Neuronal stem cell (in vitro differentiated cells): ENCODE data around the gene TPI1.
A peak's percentile ranks its signal among the peaks of the same experiment; 100 is the strongest.
"Not testable (repeated sequence)": the region's sequence is repeated elsewhere in the genome, so short reads cannot be mapped to it uniquely, and the experiment has no call there.

Experiments
- DNase-seq: peaks from one replicate; pipeline ENCODE4 v3.0.0-alpha.2; 2013; ENCODE audit warnings: low spot score
- H2AFZ ChIP-seq: one replicate; pipeline ENCODE4 v1.6.1; 2013; ENCODE audit warnings: mild to moderate bottlenecking, low read length, inconsistent platforms
- H2AK5ac ChIP-seq: 2 replicates; pipeline ENCODE4 v1.6.1; 2013; ENCODE audit warnings: low read depth, mild to moderate bottlenecking, inconsistent platforms, low read length, moderate library complexity, mixed read lengths
- H2BK120ac ChIP-seq: 2 replicates; pipeline ENCODE4 v1.6.1; 2013; ENCODE audit warnings: low read depth, mild to moderate bottlenecking, inconsistent platforms, low read length, moderate library complexity, mixed read lengths
- H2BK12ac ChIP-seq: one replicate; pipeline ENCODE4 v1.6.1; 2013; ENCODE audit warnings: low read length, inconsistent platforms
- H2BK15ac ChIP-seq: 2 replicates; pipeline ENCODE4 v1.6.1; 2013; ENCODE audit warnings: mild to moderate bottlenecking, low read length, inconsistent platforms, mixed read lengths
- H2BK5ac ChIP-seq: one replicate; pipeline ENCODE4 v1.6.1; 2013; ENCODE audit warnings: inconsistent platforms, mild to moderate bottlenecking, low read length, moderate library complexity
- H3K14ac ChIP-seq: one replicate; pipeline ENCODE4 v1.6.1; 2013; ENCODE audit warnings: low read length, inconsistent platforms
- H3K18ac ChIP-seq: 2 replicates; pipeline ENCODE4 v1.6.1; 2013; ENCODE audit warnings: low read length, inconsistent platforms
- H3K23ac ChIP-seq: 2 replicates; pipeline ENCODE4 v1.6.1; 2013; ENCODE audit warnings: low read depth, mild to moderate bottlenecking, mixed read lengths, low read length, inconsistent platforms; ENCODE audit not compliant: poor library complexity
- H3K27ac ChIP-seq: replicated peaks from 3 replicates; pipeline ENCODE4 v1.5.1; 2013; ENCODE audit warnings: low read length, inconsistent platforms
- H3K27me3 ChIP-seq, 3 experiments: 2 replicates each; pipeline ENCODE4 v1.6.1; 2013; ENCODE audit warnings: low read length in 3 of 3, mild to moderate bottlenecking in 2 of 3, inconsistent platforms in 1 of 3, low read depth in 1 of 3, mixed read lengths in 1 of 3, moderate library complexity in 1 of 3; ENCODE audit not compliant: control insufficient read depth in 3 of 3, insufficient read depth in 3 of 3
- H3K36me3 ChIP-seq, 2 donors: replicated peaks in 1 of 2; 2 replicates each; pipeline ENCODE4 v1.6.1; 2013; ENCODE audit warnings: low read length in 2 of 2; ENCODE audit not compliant: control insufficient read depth in 2 of 2, insufficient read depth in 2 of 2
- H3K4ac ChIP-seq: 2 replicates; pipeline ENCODE4 v1.6.1; 2013; ENCODE audit warnings: inconsistent platforms, mild to moderate bottlenecking, low read length, moderate library complexity
- H3K4me1 ChIP-seq, 2 donors: 1 replicate in 1 of 2; 2 replicates in 1 of 2; pipeline ENCODE4 v1.6.1; 2013; ENCODE audit warnings: low read length in 2 of 2, low read depth in 1 of 2; ENCODE audit not compliant: control insufficient read depth in 2 of 2, insufficient read depth in 1 of 2
- H3K4me2 ChIP-seq: one replicate; pipeline ENCODE4 v1.6.1; 2013; ENCODE audit warnings: mild to moderate bottlenecking, low read length, inconsistent platforms; ENCODE audit not compliant: insufficient read depth, poor library complexity, severe bottlenecking
- H3K4me3 ChIP-seq, 2 donors: 2 replicates each; pipeline ENCODE4 v1.5.1; 2013; ENCODE audit warnings: low read length in 2 of 2, mild to moderate bottlenecking in 2 of 2, inconsistent platforms in 1 of 2, moderate library complexity in 1 of 2
- H3K79me1 ChIP-seq: one replicate; pipeline ENCODE4 v1.6.1; 2013; ENCODE audit warnings: low read depth, mild to moderate bottlenecking, inconsistent platforms, low read length, moderate library complexity
- H3K9ac ChIP-seq: one replicate; pipeline ENCODE4 v1.6.1; 2013; ENCODE audit warnings: mild to moderate bottlenecking, low read depth, low read length, inconsistent platforms; ENCODE audit not compliant: poor library complexity
- H3K9me3 ChIP-seq, 2 donors: replicated peaks in 1 of 2; 2 replicates each; pipeline versions ENCODE3 to v1.6.1; 2013; ENCODE audit warnings: low read length in 2 of 2, mild to moderate bottlenecking in 2 of 2, inconsistent platforms in 1 of 2, low read depth in 1 of 2, mixed read lengths in 1 of 2, moderate library complexity in 1 of 2; ENCODE audit not compliant: control insufficient read depth in 2 of 2, insufficient read depth in 1 of 2
- H4K8ac ChIP-seq: one replicate; pipeline ENCODE4 v1.6.1; 2013; ENCODE audit warnings: low read depth, mild to moderate bottlenecking, inconsistent platforms, low read length, moderate library complexity
- H4K91ac ChIP-seq: one replicate; pipeline ENCODE4 v1.6.1; 2013; ENCODE audit warnings: low read length, low read depth, mild to moderate bottlenecking, inconsistent platforms; ENCODE audit not compliant: poor library complexity
- WGBS, 2 donors: extraction: QIAGEN DNeasy Blood & Tissue Kit; methylation state at CpG; one replicate each; pipeline ENCODE4 v1.1.7; 2013; ENCODE audit warnings: missing lambda C conversion rate in 2 of 2, mixed read lengths in 1 of 2; ENCODE audit not compliant: insufficient read length in 2 of 2, insufficient replicate concordance in 1 of 2; ENCODE audit errors: extremely low coverage in 2 of 2; 5-methylcytosine and 5-hydroxymethylcytosine counted together

The TPI1 gene

GRCh38 chr12:6863586-6864321 lies 3.6 kb upstream of the TPI1 start:
- Histone ChIP-seq H4K8ac (no peak overlapping the region), H3K4ac (no peak overlapping the region), H2BK15ac (no peak overlapping the region), H3K27ac (no peak overlapping the region), H3K23ac (peak overlapping the region; percentile 16), H4K91ac (no peak overlapping the region), H3K9me3 (peaks cover 0 to 2% of the 10 kb centered on the region in 2 donors), H3K79me1 (no peaks in the 10 kb centered on the region), H3K4me1 (peaks cover 5 to 14% of the 10 kb centered on the region in 2 donors), H3K27me3 (no peaks in the 10 kb centered on the region), H3K36me3 (peaks cover 44 to 76% of the 10 kb centered on the region in 2 donors), H2BK12ac (no peak overlapping the region), H2BK5ac (no peak overlapping the region), H3K4me3 (no peak overlapping the region), H3K14ac (no peak overlapping the region), H2AFZ (no peak overlapping the region), H3K9ac (no peak overlapping the region), H3K18ac (no peak overlapping the region), H2BK120ac (no peak overlapping the region), H2AK5ac (no peak overlapping the region), H3K4me2 (no peak overlapping the region)
- WGBS, 2 donors = no CpG with 5 or more reads among the region's 16 CpGs
- DNase-seq = no peak

GRCh38 chr12:6865307-6865706 lies 2.0 kb upstream of the TPI1 start:
- not testable (repeated sequence) for H2BK120ac ChIP-seq, H3K9me3 ChIP-seq, H3K79me1 ChIP-seq, H2AFZ ChIP-seq, H3K4me3 ChIP-seq, H2BK12ac ChIP-seq, H2BK5ac ChIP-seq, H3K23ac ChIP-seq, H4K8ac ChIP-seq, H3K9ac ChIP-seq, H3K4ac ChIP-seq, H3K4me2 ChIP-seq, H3K27ac ChIP-seq, H3K18ac ChIP-seq, H3K14ac ChIP-seq, H4K91ac ChIP-seq, DNase-seq, H3K27me3 ChIP-seq, H2BK15ac ChIP-seq, H2AK5ac ChIP-seq
- Histone ChIP-seq H3K4me1 (peaks cover 5 to 17% of the 10 kb centered on the region in 2 donors), H3K36me3 (peaks cover 39 to 77% of the 10 kb centered on the region in 2 donors)
- WGBS, 2 donors = no CpG with 5 or more reads among the region's 5 CpGs

GRCh38 chr12:6866163-6866919 lies 990 bp upstream of the TPI1 start:
- peaks cover 8% of the 10 kb centered on the region for H3K79me1 ChIP-seq
- H3K27ac ChIP-seq = no peak overlapping the region
- peaks cover 37 to 77% of the 10 kb centered on the region in 2 donors for H3K36me3 ChIP-seq

GRCh38 chr12:6866920-6867412 lies 365 bp upstream of the TPI1 start:
- H2AK5ac ChIP-seq = peak overlapping the region; percentile 82

More at GRCh38 chr12:6866163-6866919, 990 bp upstream of the TPI1 start:
- DNase-seq = no peak
- Histone ChIP-seq H2BK120ac (peak overlapping the region; percentile 69), H2BK15ac (peak overlapping the region; percentile 43), H3K27me3 (no peaks in the 10 kb centered on the region), H3K4me3 (peak overlapping the region; percentile 74 to 77), H2BK5ac (peak overlapping the region; percentile 95), H2AFZ (peak overlapping the region; percentile 84), H3K9me3 (peaks cover 0 to 2% of the 10 kb centered on the region in 2 donors), H4K8ac (no peak overlapping the region), H2BK12ac (no peak overlapping the region), H2AK5ac (peak overlapping the region; percentile 82), H3K18ac (peak overlapping the region; percentile 76), H3K4me2 (peak overlapping the region; percentile 92), H3K14ac (no peak overlapping the region), H3K4me1 (peaks cover 6 to 17% of the 10 kb centered on the region in 2 donors), H3K9ac (peak overlapping the region; percentile 87), H3K4ac (no peak overlapping the region), H3K23ac (peak overlapping the region; percentile 38), H4K91ac (no peak overlapping the region)
- WGBS, 2 donors = no CpG with 5 or more reads among the region's 19 CpGs

More at GRCh38 chr12:6866920-6867412, 365 bp upstream of the TPI1 start:
- DNase-seq = no peak
- Histone ChIP-seq H3K79me1 (peaks cover 8% of the 10 kb centered on the region), H3K4me1 (peaks cover 9 to 19% of the 10 kb centered on the region in 2 donors), H2BK12ac (peak overlapping the region; percentile 33), H3K27ac (no peak overlapping the region), H4K8ac (no peak overlapping the region), H3K18ac (peak overlapping the region; percentile 76), H3K4me2 (peak overlapping the region; percentile 92), H3K9me3 (peaks cover 0 to 2% of the 10 kb centered on the region in 2 donors), H3K27me3 (no peaks in the 10 kb centered on the region), H3K14ac (peak overlapping the region; percentile 77), H2BK15ac (peak overlapping the region; percentile 43), H3K23ac (peak overlapping the region; percentile 83), H3K9ac (peak overlapping the region; percentile 87), H3K36me3 (peaks cover 32 to 77% of the 10 kb centered on the region in 2 donors), H3K4ac (peak overlapping the region; percentile 12), H2AFZ (peak overlapping the region; percentile 84), H2BK5ac (peak overlapping the region; percentile 95), H4K91ac (peak overlapping the region; percentile 16), H2BK120ac (peak overlapping the region; percentile 69), H3K4me3 (peak overlapping the region; percentile 74 to 77)
- WGBS, 2 donors = no CpG with 5 or more reads among the region's 33 CpGs
